ENCODE measurements around the gene NEMP2. TPM values are rescaled to one million over a fixed set of nuclear protein-coding genes. Genes with fewer than 3 reads are reported as not detected.

The NEMP2 gene
- total RNA-seq, 1 experiment from 2014 or later, result 8.3 TPM

- no peaks in the 10 kb centered on the region for H3K36me3 ChIP-seq (ENCODE audit: low read depth)
- intact Hi-C loops (cut with micrococcal nuclease; ENCODE audit: unreplicated experiment), result no loop called here
- H4K20me1 ChIP-seq (ENCODE audit: insufficient read depth), result no peaks in the 10 kb centered on the region
- no peak overlapping the region for H3K4me3 ChIP-seq
- CTCF ChIA-PET, result no interaction called here
- TF ChIP-seq EZH2 (IDR thresholded peaks at IDR 0.05; ENCODE audit: low read depth), result no peak
- TF ChIP-seq CTCF (conservative IDR thresholded peaks at IDR 0.05), result no peak
- DNase-seq, result no peak
- H3K27me3 ChIP-seq (ENCODE audit: insufficient read depth, low read depth), result no peaks in the 10 kb centered on the region
- no peaks in the 10 kb centered on the region for H3F3A ChIP-seq (ENCODE audit: insufficient read depth, low read depth)
- peaks cover 6% of the 10 kb centered on the region; the same call in 1 of the 2 replicates for H3K4me1 ChIP-seq (replicated peaks; ENCODE audit: insufficient read depth)
- BruUV-seq (replicated peaks), result no TSS peak
- H3K4me2 ChIP-seq, result no peak overlapping the region
- no peak overlapping the region for H2AFZ ChIP-seq
- H3K79me2 ChIP-seq (ENCODE audit: low read depth), result no peaks in the 10 kb centered on the region
- H3K27ac ChIP-seq, result no peak overlapping the region
- no peaks in the 10 kb centered on the region for H3K9me3 ChIP-seq (ENCODE audit: insufficient read depth, low read depth)
- no peaks in the 10 kb centered on the region for H3K9me2 ChIP-seq (ENCODE audit: insufficient read depth)
- POLR2A ChIA-PET (ENCODE audit: unreplicated experiment), result interaction anchor here (0.6 kb wide), 1 partner anchor 776 kb away, joined by 22 read pairs; no protein-coding TSS in a partner anchor
Measured at GRCh38 chr2:190582736-190583506, 48.4 kb upstream of the NEMP2 start.

- Histone ChIP-seq H3K4me1 (replicated peaks; ENCODE audit: insufficient read depth) (peaks cover 6% of the 10 kb centered on the region; the same call in 1 of the 2 replicates), H3K9me2 (ENCODE audit: insufficient read depth) (no peaks in the 10 kb centered on the region), H3K27me3 (ENCODE audit: insufficient read depth, low read depth) (no peaks in the 10 kb centered on the region), H3K9me3 (ENCODE audit: insufficient read depth, low read depth) (no peaks in the 10 kb centered on the region), H3K36me3 (ENCODE audit: low read depth) (no peaks in the 10 kb centered on the region), H4K20me1 (ENCODE audit: insufficient read depth) (no peaks in the 10 kb centered on the region), H3F3A (ENCODE audit: insufficient read depth, low read depth) (no peaks in the 10 kb centered on the region), H3K4me2 (no peak overlapping the region), H3K4me3 (no peak overlapping the region), H3K79me2 (ENCODE audit: low read depth) (no peaks in the 10 kb centered on the region), H2AFZ (no peak overlapping the region), H3K27ac (no peak overlapping the region)
- intact Hi-C loops (cut with micrococcal nuclease; ENCODE audit: unreplicated experiment), result no loop called here
- ChIA-PET CTCF (no interaction called here), POLR2A (ENCODE audit: unreplicated experiment) (no interaction called here)
- no peak for TF ChIP-seq CTCF (conservative IDR thresholded peaks at IDR 0.05)
- no peak for TF ChIP-seq EZH2 (IDR thresholded peaks at IDR 0.05; ENCODE audit: low read depth)
- no TSS peak for BruUV-seq (replicated peaks)
- no peak for DNase-seq
Measured at GRCh38 chr2:190582019-190582418, 47.5 kb upstream of the NEMP2 start.

DNA sequence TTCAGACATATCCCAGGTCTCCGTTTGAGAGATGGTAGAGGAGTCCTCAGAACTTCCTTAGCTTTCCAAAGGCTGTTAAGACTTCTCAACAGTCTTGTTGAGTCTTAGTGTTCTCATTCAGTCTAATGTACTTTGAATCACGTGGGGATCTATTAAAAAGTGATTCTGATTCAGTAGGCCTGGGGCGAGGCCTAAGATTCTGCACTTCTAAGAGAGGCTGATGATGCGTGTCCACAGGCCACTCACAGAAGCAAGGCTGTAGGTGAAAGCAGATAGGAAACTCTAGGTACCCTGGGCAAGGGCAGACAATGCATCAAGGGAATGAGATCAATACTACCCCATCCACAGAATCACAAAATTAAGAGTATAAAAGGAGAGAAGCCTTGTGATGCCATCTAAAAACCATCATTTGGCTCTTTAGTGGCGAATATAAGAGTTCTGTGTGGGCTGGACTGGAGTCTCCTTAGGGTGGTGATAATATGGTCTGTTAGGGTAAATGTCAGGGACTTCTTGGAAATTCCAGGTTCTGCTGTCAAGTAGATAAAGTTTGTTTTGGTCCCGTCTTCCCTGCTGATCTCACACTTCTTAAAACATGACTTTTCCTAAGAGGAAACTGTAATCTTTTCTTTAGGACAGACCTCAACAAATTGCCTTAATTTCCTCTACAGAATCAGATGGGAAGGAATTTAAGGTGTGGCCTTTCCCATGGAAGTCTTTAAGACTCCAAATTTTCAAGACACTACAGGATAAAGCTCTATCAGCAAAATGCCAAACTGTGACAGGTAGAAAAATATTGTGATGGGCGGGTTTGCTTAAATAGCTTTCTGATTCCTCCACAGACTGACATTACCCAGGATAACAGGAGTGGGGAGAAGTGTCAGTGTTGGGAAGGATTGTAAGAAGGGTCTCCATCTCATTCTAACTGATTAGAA, 45.7 kb upstream of the NEMP2 start:
- no peak overlapping the region for H3K4me3 ChIP-seq
- H3K9me3 ChIP-seq (ENCODE audit: insufficient read depth, low read depth), result no peaks in the 10 kb centered on the region
- no peak overlapping the region for H2AFZ ChIP-seq
- ChIA-PET CTCF (no interaction called here), POLR2A (ENCODE audit: unreplicated experiment) (interaction anchor here (0.6 kb wide), 1 partner anchor 138 kb away, joined by 3 read pairs; no protein-coding TSS in a partner anchor)
- H3K27me3 ChIP-seq (ENCODE audit: insufficient read depth, low read depth), result no peaks in the 10 kb centered on the region
- H3K27ac ChIP-seq, result no peak overlapping the region
- H3K9me2 ChIP-seq (ENCODE audit: insufficient read depth), result no peaks in the 10 kb centered on the region
- intact Hi-C loops (cut with micrococcal nuclease; ENCODE audit: unreplicated experiment), result no loop called here
- H3F3A ChIP-seq (ENCODE audit: insufficient read depth, low read depth), result no peaks in the 10 kb centered on the region
- no peak overlapping the region for H3K4me2 ChIP-seq
- H3K79me2 ChIP-seq (ENCODE audit: low read depth), result no peaks in the 10 kb centered on the region
- H4K20me1 ChIP-seq (ENCODE audit: insufficient read depth), result no peaks in the 10 kb centered on the region
- BruUV-seq (replicated peaks), result no TSS peak
- DNase-seq, result no peak
- TF ChIP-seq EZH2 (IDR thresholded peaks at IDR 0.05; ENCODE audit: low read depth) (no peak), CTCF (conservative IDR thresholded peaks at IDR 0.05) (no peak)
- peaks cover 6% of the 10 kb centered on the region; the same call in 1 of the 2 replicates for H3K4me1 ChIP-seq (replicated peaks; ENCODE audit: insufficient read depth)
- H3K36me3 ChIP-seq (ENCODE audit: low read depth), result no peaks in the 10 kb centered on the region
